ENCODE data around the gene CT83.

The CT83 gene

DNA sequence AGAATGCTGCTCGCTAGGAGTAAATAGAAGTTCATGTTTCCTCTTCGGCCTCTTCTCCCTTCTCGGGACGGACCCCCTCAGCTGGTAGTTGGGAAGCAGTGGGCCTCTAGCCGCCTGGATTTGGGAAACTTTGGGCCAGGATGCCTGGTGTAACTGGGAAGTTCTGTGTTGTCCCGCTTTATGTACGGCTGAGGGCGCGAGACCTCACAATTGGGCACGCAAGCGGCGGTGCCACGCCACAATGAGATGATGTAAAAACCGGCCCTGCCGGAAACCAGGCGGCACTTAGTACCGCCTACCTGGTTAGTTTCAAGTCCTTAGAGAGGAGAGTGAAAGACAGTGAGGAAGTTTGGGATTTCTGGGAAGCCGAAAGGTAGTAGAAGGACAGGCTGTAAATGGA, at the start of gene CT83:
CT83 (minus strand) TSS at position 155 of the 400 bp plus-strand sequence; CDS start at position 35, 120 bp downstream.
- no peak within 1 kb of the TSS for H3K4me3 ChIP-seq (ENCODE audit: low read length)
- TF ChIP-seq ZNF274 (IDR thresholded peaks at IDR 0.05; ENCODE audit: low read depth, low read length) = no peak

- no peak overlapping the region for H3K4me3 ChIP-seq (ENCODE audit: low read length)
- no peak for TF ChIP-seq ZNF274 (IDR thresholded peaks at IDR 0.05; ENCODE audit: low read depth, low read length)
These were observed 37.0 kb upstream of the CT83 start for GRCh38 chrX:116499780-116500179.

GRCh38 chrX:116493271-116493670, 30.5 kb upstream of the CT83 start:
- TF ChIP-seq ZNF274 (IDR thresholded peaks at IDR 0.05; ENCODE audit: low read depth, low read length) = no peak
- H3K4me3 ChIP-seq (ENCODE audit: low read length) = no peak overlapping the region

DNA sequence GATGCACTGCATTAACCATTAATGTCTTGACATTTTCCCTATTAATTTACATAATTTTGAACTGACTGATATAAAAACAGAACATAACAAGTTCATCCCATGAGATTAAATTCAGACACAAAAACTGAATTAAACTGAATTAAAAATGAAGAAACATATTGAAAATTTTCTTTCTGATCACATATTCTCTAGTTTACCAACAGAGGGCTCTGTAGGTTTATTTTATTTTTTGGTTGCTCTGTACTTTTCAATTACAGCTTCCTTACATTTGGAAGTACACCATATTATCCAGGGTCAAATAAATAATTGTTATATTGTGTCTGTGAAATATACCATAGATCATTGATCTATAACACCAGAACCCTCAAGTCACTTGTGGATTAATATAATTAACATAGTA, 27.3 kb upstream of the CT83 start:
- no peak for TF ChIP-seq ZNF274 (IDR thresholded peaks at IDR 0.05; ENCODE audit: low read depth, low read length)
- no peak overlapping the region for H3K4me3 ChIP-seq (ENCODE audit: low read length)

DNA sequence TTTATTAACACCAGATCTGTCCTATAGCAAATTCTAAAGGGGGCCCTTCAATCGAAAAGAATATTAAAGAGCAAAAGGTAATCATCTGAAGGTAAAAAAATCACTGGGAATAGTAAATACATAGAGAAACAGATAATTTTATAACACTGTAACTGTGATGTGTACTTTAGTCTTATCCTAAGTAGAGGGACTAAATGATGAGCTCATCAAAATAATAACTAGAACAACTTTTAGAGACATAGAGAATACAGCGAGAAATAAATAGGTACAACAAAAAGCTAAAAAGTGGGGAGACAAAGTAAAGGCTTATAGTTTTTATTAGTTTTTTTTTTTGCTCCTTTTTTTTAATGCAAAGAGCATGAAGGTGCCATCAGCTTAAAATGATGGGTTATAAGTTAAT, 17.3 kb upstream of the CT83 start:
- TF ChIP-seq ZNF274 (IDR thresholded peaks at IDR 0.05; ENCODE audit: low read depth, low read length) = no peak
- H3K4me3 ChIP-seq (ENCODE audit: low read length) = no peak overlapping the region

DNA sequence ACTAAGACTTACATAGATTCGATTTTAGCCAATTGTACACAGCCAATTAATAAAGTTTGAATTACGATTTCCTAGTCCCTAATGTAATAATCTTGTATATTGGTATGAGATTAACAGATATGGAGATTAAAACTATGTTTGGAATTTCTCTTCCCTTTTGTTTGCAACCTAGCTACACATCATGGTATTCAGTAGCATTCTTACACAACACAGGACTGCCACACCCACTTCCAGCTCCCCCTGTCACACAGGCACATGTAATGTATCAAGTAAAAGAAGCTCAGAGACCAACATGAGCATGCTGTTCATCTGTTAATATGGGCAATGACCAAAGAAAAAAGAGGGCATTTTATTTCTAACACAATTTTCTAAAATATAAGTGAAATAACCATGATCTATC, 13.6 kb downstream of the CT83 start:
- no peak for TF ChIP-seq ZNF274 (IDR thresholded peaks at IDR 0.05; ENCODE audit: low read depth, low read length)
- no peak overlapping the region for H3K4me3 ChIP-seq (ENCODE audit: low read length)

DNA sequence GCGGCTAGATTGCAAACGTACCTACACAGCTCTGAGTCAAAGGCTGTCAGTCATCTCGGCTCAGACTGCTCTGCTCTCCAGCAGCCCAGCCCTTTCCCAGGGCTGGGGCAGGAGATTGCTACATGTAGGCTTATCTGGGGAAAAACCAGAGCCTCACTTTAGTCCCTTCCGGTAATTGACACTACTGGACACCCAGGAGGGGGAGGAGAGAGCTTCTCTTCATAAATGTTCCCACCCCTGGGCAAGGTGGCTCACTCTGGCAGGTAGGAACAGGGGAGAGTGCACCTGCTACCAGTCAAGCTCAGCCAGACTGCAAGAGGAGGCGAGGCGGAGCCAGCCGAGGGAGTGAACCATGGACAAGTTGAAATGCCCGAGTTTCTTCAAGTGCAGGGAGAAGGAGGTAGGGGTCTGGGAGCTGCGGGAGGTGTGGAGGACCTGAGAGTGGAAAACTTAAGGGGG, 26.4 kb downstream of the CT83 start, which contains the start of gene SLC6A14:
SLC6A14 (plus strand) TSS at position 249 of the 459 bp plus-strand sequence; CDS start at position 353, 104 bp downstream.
- no peak for TF ChIP-seq ZNF274 (IDR thresholded peaks at IDR 0.05; ENCODE audit: low read depth, low read length)
- H3K4me3 ChIP-seq (ENCODE audit: low read length) = no peak within 1 kb of the TSS

GRCh38 chrX:116435597-116435996, 27.2 kb downstream of the CT83 start:
- TF ChIP-seq ZNF274 (IDR thresholded peaks at IDR 0.05; ENCODE audit: low read depth, low read length) = no peak
- no peak overlapping the region for H3K4me3 ChIP-seq (ENCODE audit: low read length)

GRCh38 chrX:116427978-116428377, 34.8 kb downstream of the CT83 start:
- no peak for TF ChIP-seq ZNF274 (IDR thresholded peaks at IDR 0.05; ENCODE audit: low read depth, low read length)
- no peak overlapping the region for H3K4me3 ChIP-seq (ENCODE audit: low read length)

- TF ChIP-seq ZNF274 (IDR thresholded peaks at IDR 0.05; ENCODE audit: low read depth, low read length) = no peak
- H3K4me3 ChIP-seq (ENCODE audit: low read length) = no peak overlapping the region
These were observed 44.8 kb downstream of the CT83 start for GRCh38 chrX:116417968-116418367.

DNA sequence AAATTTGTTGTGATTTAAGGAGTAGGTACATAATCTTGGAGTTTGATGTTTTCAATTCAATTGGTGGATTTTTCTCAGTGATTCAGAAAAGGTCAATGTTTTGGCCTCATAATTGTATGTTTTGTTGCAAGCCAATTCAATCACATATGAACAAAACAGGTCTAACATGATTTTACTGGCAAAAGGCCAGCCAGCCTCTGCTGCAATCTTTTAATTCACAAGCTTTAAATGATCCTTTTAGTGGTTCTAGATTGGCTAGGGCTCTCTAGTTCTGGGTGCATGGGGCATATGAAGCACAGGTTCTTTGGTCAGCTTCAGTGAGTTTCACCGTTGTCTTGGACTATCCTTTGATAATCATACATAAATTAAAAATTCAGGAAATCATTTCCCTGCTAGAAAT, 45.6 kb downstream of the CT83 start:
- no peak overlapping the region for H3K4me3 ChIP-seq (ENCODE audit: low read length)
- no peak for TF ChIP-seq ZNF274 (IDR thresholded peaks at IDR 0.05; ENCODE audit: low read depth, low read length)

DNA sequence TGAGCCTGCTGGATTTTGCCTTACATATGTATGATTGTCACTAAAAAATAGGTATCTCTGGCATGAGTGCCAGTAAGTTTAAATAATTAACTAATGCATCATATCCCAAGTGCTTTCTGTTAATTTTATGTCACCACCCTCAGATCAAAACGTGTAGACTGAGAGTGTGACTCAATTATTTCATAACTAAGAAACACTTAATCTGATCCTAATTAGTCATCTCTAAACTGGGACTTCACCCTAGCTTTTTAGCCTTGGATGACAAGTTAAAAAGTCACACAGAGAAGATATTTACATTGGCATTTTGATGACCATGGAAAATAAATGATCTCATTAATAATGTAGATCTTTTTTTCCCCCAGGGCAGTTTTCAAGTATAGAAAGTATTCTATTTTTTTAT, 49.5 kb downstream of the CT83 start:
- no peak overlapping the region for H3K4me3 ChIP-seq (ENCODE audit: low read length)

More for the DNA sequence above, 49.5 kb downstream of the CT83 start:
- TF ChIP-seq ZNF274 (IDR thresholded peaks at IDR 0.05; ENCODE audit: low read depth, low read length) = no peak

Data from GM08714 (cell line).